Activated T-helper 1 cell treated with anti-CD3 and anti-CD28 coated beads, Interleukin-2, amount 50 U/mL, for 16 hours (primary cell): Measurements from ENCODE around the gene SLC25A42.
"Not testable (repeated sequence)": the region's sequence is repeated elsewhere in the genome, so short reads cannot be mapped to it uniquely, and the experiment has no call there.

ENCODE experiments used
- DNase-seq, 2 donors: peaks; one replicate each; pipeline ENCODE4 v3.0.0-alpha.2; 2020; ENCODE audit warnings: low read depth in 1 of 2, low spot score in 1 of 2

SLC25A42 gene

GRCh38 chr19:19068659-19069654 lies 5.2 kb downstream of the SLC25A42 start:
- no peak for DNase-seq

- no peak for DNase-seq
Measured at GRCh38 chr19:19071897-19072296, 8.1 kb downstream of the SLC25A42 start.

GRCh38 chr19:19074196-19074882 lies 10.5 kb downstream of the SLC25A42 start:
- no peak for DNase-seq

- no peak for DNase-seq
Measured at GRCh38 chr19:19075126-19075525, 11.3 kb downstream of the SLC25A42 start.

GRCh38 chr19:19076476-19076875 lies 12.7 kb downstream of the SLC25A42 start:
- no peak for DNase-seq

GRCh38 chr19:19077103-19077502 lies 13.3 kb downstream of the SLC25A42 start:
- DNase-seq, result no peak

- no peak for DNase-seq
Measured at GRCh38 chr19:19078801-19079200, 15.0 kb downstream of the SLC25A42 start.

GRCh38 chr19:19079571-19079970 lies 15.8 kb downstream of the SLC25A42 start:
- no peak for DNase-seq

GRCh38 chr19:19081642-19082151 lies 17.9 kb downstream of the SLC25A42 start:
- no peak for DNase-seq

- DNase-seq, result no peak
Measured at GRCh38 chr19:19083413-19084178, 19.8 kb downstream of the SLC25A42 start.

GRCh38 chr19:19087676-19088075 lies 23.9 kb downstream of the SLC25A42 start:
- DNase-seq, result no peak

- no peak for DNase-seq
Measured at GRCh38 chr19:19094513-19094912, 30.7 kb downstream of the SLC25A42 start.

- no peak for DNase-seq
Measured at GRCh38 chr19:19095691-19096090, 31.9 kb downstream of the SLC25A42 start.

GRCh38 chr19:19096641-19097627 lies 33.1 kb downstream of the SLC25A42 start:
- no peak for DNase-seq

- DNase-seq, result no peak
Measured at GRCh38 chr19:19098084-19098702, 34.4 kb downstream of the SLC25A42 start.

GRCh38 chr19:19098703-19099632 lies 35.2 kb downstream of the SLC25A42 start:
- no peak for DNase-seq

GRCh38 chr19:19101540-19101939 lies 37.7 kb downstream of the SLC25A42 start:
- DNase-seq, result no peak

GRCh38 chr19:19102566-19102965 lies 38.8 kb downstream of the SLC25A42 start:
- not testable (repeated sequence) for DNase-seq
